Measurements from ENCODE around the gene CENPV.

DNA sequence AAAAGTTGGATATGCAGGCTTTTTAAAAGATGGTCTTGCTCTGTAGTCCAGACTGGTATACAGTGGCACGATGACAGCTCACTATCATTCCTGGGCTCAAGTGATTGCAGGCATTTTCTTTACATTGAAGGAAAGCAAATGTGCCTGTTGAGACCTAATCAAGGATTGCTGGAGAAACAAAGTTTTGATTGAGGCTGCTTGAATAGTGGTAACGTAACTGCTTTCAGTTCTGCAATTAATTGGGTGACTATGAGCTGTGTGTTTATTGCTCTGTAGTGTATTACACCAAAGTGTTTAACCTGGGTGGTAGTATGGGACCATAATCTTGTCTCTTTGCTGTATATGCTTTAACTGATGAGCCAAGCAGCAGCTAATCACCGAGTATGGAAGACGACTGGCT lies 29.9 kb upstream of the CENPV start:
- TF ChIP-seq, protein P1, sequence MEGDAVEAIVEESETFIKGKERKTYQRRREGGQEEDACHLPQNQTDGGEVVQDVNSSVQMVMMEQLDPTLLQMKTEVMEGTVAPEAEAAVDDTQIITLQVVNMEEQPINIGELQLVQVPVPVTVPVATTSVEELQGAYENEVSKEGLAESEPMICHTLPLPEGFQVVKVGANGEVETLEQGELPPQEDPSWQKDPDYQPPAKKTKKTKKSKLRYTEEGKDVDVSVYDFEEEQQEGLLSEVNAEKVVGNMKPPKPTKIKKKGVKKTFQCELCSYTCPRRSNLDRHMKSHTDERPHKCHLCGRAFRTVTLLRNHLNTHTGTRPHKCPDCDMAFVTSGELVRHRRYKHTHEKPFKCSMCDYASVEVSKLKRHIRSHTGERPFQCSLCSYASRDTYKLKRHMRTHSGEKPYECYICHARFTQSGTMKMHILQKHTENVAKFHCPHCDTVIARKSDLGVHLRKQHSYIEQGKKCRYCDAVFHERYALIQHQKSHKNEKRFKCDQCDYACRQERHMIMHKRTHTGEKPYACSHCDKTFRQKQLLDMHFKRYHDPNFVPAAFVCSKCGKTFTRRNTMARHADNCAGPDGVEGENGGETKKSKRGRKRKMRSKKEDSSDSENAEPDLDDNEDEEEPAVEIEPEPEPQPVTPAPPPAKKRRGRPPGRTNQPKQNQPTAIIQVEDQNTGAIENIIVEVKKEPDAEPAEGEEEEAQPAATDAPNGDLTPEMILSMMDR (IDR thresholded peaks at IDR 0.05; ENCODE audit: insufficient read depth, low read length, poor library complexity, severe bottlenecking) = no peak
- no peak for TF ChIP-seq EZH2phosphoT487 (conservative IDR thresholded peaks at IDR 0.05; ENCODE audit: low read length)

Measured in SU-DHL-6 (cell line).